ENCODE results near the gene AAK1. TPM values are rescaled to one million over a fixed set of nuclear protein-coding genes. Genes with fewer than 3 reads are reported as not detected.

The AAK1 gene
- polyA plus RNA-seq, 1 donor = 16.3 TPM

GRCh38 chr2:69535817-69536241 is 107.7 kb downstream of the AAK1 start:
- no peak for DNase-seq

- DNase-seq = no peak
Measured at GRCh38 chr2:69531186-69531585, 112.4 kb downstream of the AAK1 start.

GRCh38 chr2:69529480-69529879 is 114.1 kb downstream of the AAK1 start:
- DNase-seq = no peak

- DNase-seq = no peak
Measured at GRCh38 chr2:69525261-69525660, 118.3 kb downstream of the AAK1 start.

- DNase-seq = no peak
Measured at GRCh38 chr2:69524799-69525198, 118.7 kb downstream of the AAK1 start.

GRCh38 chr2:69521747-69522146 is 121.8 kb downstream of the AAK1 start:
- DNase-seq = no peak

GRCh38 chr2:69518841-69519240 is 124.7 kb downstream of the AAK1 start:
- DNase-seq = no peak

- no peak for DNase-seq
Measured at GRCh38 chr2:69517410-69517809, 126.1 kb downstream of the AAK1 start.

- DNase-seq = no peak
Measured at GRCh38 chr2:69514819-69515218, 128.7 kb downstream of the AAK1 start.

- DNase-seq = peak; percentile 20
Measured at GRCh38 chr2:69514406-69514805, 129.1 kb downstream of the AAK1 start.

GRCh38 chr2:69512446-69512845 is 131.1 kb downstream of the AAK1 start:
- no peak for DNase-seq

GRCh38 chr2:69510204-69510603 is 133.3 kb downstream of the AAK1 start:
- no peak for DNase-seq

GRCh38 chr2:69509750-69510140 is 133.8 kb downstream of the AAK1 start:
- DNase-seq = no peak

- DNase-seq = peak; percentile 24
Measured at GRCh38 chr2:69509011-69509749, 134.4 kb downstream of the AAK1 start.

- no peak for DNase-seq
Measured at GRCh38 chr2:69505710-69506109, 137.8 kb downstream of the AAK1 start.

GRCh38 chr2:69501301-69501700 is 142.2 kb downstream of the AAK1 start:
- no peak for DNase-seq

GRCh38 chr2:69499966-69500365 is 143.6 kb downstream of the AAK1 start:
- DNase-seq = no peak

- DNase-seq = no peak
Measured at GRCh38 chr2:69499242-69499641, 144.3 kb downstream of the AAK1 start.

- DNase-seq = no peak
Measured at GRCh38 chr2:69495861-69496260, 147.7 kb downstream of the AAK1 start.

- DNase-seq = no peak
Measured at GRCh38 chr2:69495008-69495407, 148.5 kb downstream of the AAK1 start.

GRCh38 chr2:69494126-69494525 is 149.4 kb downstream of the AAK1 start:
- DNase-seq = no peak

GRCh38 chr2:69493268-69493667 is 150.3 kb downstream of the AAK1 start:
- DNase-seq = peak; percentile 19

- no peak for DNase-seq
Measured at GRCh38 chr2:69491864-69492263, 151.7 kb downstream of the AAK1 start.

- no peak for DNase-seq
Measured at GRCh38 chr2:69490486-69490885, 153.1 kb downstream of the AAK1 start.

- no peak for DNase-seq
Measured at GRCh38 chr2:69489793-69490192, 153.7 kb downstream of the AAK1 start.
